ENCODE measurements around the gene ELOVL1. TPM values are rescaled to one million over a fixed set of nuclear protein-coding genes. Genes with fewer than 3 reads are reported as not detected.
A peak's percentile ranks its signal among the peaks of the same experiment; 100 is the strongest.

ELOVL1 gene
- total and polyA plus RNA-seq, 2 of the 13 experiments (the other 11 are each of a cell fraction or from before 2014, with no cell fraction given) = 55.2 to 77.4 TPM

GRCh38 chr1:43358121-43358745, 9.6 kb downstream of the ELOVL1 start (continued):
- TF ChIP-seq ZBTB49 (CRISPR knock-in tag; IDR thresholded peaks at IDR 0.05; ENCODE audit: borderline replicate concordance) (no peak), KAT8 (CRISPR knock-in tag; IDR thresholded peaks at IDR 0.05) (peak; percentile 25), THRA (CRISPR knock-in tag; IDR thresholded peaks at IDR 0.05; ENCODE audit: borderline replicate concordance) (no peak)
- TF ChIP-seq, protein P1, sequence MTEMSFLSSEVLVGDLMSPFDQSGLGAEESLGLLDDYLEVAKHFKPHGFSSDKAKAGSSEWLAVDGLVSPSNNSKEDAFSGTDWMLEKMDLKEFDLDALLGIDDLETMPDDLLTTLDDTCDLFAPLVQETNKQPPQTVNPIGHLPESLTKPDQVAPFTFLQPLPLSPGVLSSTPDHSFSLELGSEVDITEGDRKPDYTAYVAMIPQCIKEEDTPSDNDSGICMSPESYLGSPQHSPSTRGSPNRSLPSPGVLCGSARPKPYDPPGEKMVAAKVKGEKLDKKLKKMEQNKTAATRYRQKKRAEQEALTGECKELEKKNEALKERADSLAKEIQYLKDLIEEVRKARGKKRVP (CRISPR knock-in tag; IDR thresholded peaks at IDR 0.05) = no peak

- Histone ChIP-seq H3K9me3 (ENCODE audit: low read length) (no peaks in the 10 kb centered on the region), H3K9ac (ENCODE audit: insufficient read depth, low read depth, low read length) (no peak overlapping the region), H3K4me2 (ENCODE audit: low read depth, low read length) (no peak overlapping the region), H3K27ac (ENCODE audit: extremely low read length, insufficient read depth, low read length) (no peak overlapping the region), H3K79me2 (ENCODE audit: insufficient read depth, low read length) (peaks cover 29% of the 10 kb centered on the region), H3K27me3 (ENCODE audit: control insufficient read depth in 1 of 2, insufficient read depth in 2 of 2, low read length in 2 of 2) (no peaks in the 10 kb centered on the region; a peak in 1 of 5 replicates), H4K20me1 (ENCODE audit: insufficient read depth, low read length) (no peaks in the 10 kb centered on the region), H3K36me3 (replicated peaks in 1 of 2; ENCODE audit: control insufficient read depth in 1 of 2, insufficient read depth in 2 of 2, low read length in 2 of 2) (peaks cover 9 to 24% of the 10 kb centered on the region in 2 experiments), H3K4me3 (replicated peaks in 1 of 3; ENCODE audit: insufficient read depth in 1 of 3, low read depth in 2 of 3, low read length in 3 of 3) (no peak overlapping the region), H2AFZ (ENCODE audit: low read length) (no peak overlapping the region), H3K4me1 (ENCODE audit: insufficient read depth, low read length) (peaks cover 55% of the 10 kb centered on the region)
- FAIRE-seq (no peak), DNase-seq (ENCODE audit: low spot score) (no peak), ATAC-seq (no peak)
- ChIA-PET POLR2A (interaction anchor here (0.7 to 1.9 kb wide), 3 partner anchors 8 to 26 kb away, joined by 3 to 29 read pairs (median 4); no protein-coding TSS in a partner anchor), CTCF (ENCODE audit: low intra/inter-chr PET ratio, low total read pairs) (interaction anchor here (1.5 kb wide), 1 partner anchor 120 kb away, joined by 9 read pairs; no protein-coding TSS in a partner anchor)
- in situ Hi-C loops (cut with HindIII; ENCODE audit: extremely low pct_ligation_motif_present, low pct_unique_long_range_greater_than_20kb) = no loop called here
- BruUV-seq (replicated peaks) = no TSS peak
- intact Hi-C loops (cut with micrococcal nuclease; ENCODE audit: unreplicated experiment) = no loop called here
- 87% methylated on average over 4 of the region's 4 CpGs for WGBS (ENCODE audit: low lambda C conversion rate)
- no peak for TF ChIP-seq RCOR2 (CRISPR knock-in tag; IDR thresholded peaks at IDR 0.05)
- no peak for TF ChIP-seq KDM5B (CRISPR knock-in tag; IDR thresholded peaks at IDR 0.05; ENCODE audit: borderline replicate concordance)
- TF ChIP-seq GTF2F1 (IDR thresholded peaks at IDR 0.05; ENCODE audit: low read length) = no peak
- TF ChIP-seq ZNF547 (CRISPR knock-in tag; IDR thresholded peaks at IDR 0.05) = no peak
- TF ChIP-seq ATF3 (CRISPR knock-in tag; IDR thresholded peaks at IDR 0.05) = no peak
Observed at GRCh38 chr1:43357251-43357650, 10.6 kb downstream of the ELOVL1 start.
